BLaER1 (cell line): ENCODE results near the gene MYOF.

Experiments
- H3K27ac ChIP-seq: shearing (Covaris generic); formaldehyde crosslinking; 2 replicates; pipeline ENCODE4 v1.8.1; 2022
- H3K27me3 ChIP-seq: shearing (Covaris generic); formaldehyde crosslinking; 2 replicates; pipeline ENCODE4 v1.8.1; 2022
- H3K36me3 ChIP-seq: shearing (Covaris generic); formaldehyde crosslinking; 2 replicates; pipeline ENCODE4 v1.8.1; 2022
- H3K4me1 ChIP-seq: shearing (Covaris generic); formaldehyde crosslinking; 2 replicates; pipeline ENCODE4 v1.8.1; 2022
- H3K4me2 ChIP-seq: shearing (Covaris generic); formaldehyde crosslinking; 2 replicates; pipeline ENCODE4 v1.8.1; 2022
- H3K4me3 ChIP-seq: shearing (Covaris generic); formaldehyde crosslinking; 2 replicates; pipeline ENCODE4 v1.8.1; 2022
- H3K9ac ChIP-seq: shearing (Covaris generic); formaldehyde crosslinking; 2 replicates; pipeline ENCODE4 v1.8.1; 2022
- H3K9me3 ChIP-seq: shearing (Covaris generic); formaldehyde crosslinking; 2 replicates; pipeline ENCODE4 v1.8.1; 2022
- H4K20me1 ChIP-seq: shearing (Covaris generic); formaldehyde crosslinking; 2 replicates; pipeline ENCODE4 v1.8.1; 2022
- Cebpa-rat ChIP-seq: shearing (Covaris generic); IDR thresholded peaks from 2 replicates; pipeline ENCODE4 v1.8.1; 2022

Gene MYOF

DNA sequence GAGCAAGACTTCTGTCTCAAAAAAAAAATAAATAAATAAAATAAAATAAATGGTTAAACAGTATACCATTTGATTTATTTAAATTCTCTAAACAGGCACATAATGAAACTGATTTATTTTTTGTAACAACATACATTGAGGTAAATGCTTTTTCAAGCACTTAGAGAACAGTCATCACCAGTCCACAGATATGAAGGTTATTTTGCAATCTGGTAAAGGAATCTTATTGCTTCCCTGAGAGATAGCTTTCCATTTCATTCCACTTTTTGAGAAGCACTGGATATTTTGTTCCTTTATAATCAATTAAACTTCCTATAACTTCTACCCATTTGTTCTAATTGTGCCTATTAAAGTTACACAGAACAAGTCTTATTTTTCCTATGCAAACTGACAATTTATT lies 19.5 kb upstream of the MYOF start:
- H3K9ac ChIP-seq = no peak overlapping the region
- H3K27ac ChIP-seq = no peak overlapping the region
- H4K20me1 ChIP-seq = no peaks in the 10 kb centered on the region
- H3K4me3 ChIP-seq = no peak overlapping the region
- H3K27me3 ChIP-seq = no peaks in the 10 kb centered on the region
- H3K36me3 ChIP-seq = peaks cover 54% of the 10 kb centered on the region
- H3K9me3 ChIP-seq = no peaks in the 10 kb centered on the region
- peak overlapping the region; percentile 36; the same call in 1 of the 2 replicates for H3K4me2 ChIP-seq
- no peak for TF ChIP-seq Cebpa-rat
- H3K4me1 ChIP-seq = peaks cover 41% of the 10 kb centered on the region

DNA sequence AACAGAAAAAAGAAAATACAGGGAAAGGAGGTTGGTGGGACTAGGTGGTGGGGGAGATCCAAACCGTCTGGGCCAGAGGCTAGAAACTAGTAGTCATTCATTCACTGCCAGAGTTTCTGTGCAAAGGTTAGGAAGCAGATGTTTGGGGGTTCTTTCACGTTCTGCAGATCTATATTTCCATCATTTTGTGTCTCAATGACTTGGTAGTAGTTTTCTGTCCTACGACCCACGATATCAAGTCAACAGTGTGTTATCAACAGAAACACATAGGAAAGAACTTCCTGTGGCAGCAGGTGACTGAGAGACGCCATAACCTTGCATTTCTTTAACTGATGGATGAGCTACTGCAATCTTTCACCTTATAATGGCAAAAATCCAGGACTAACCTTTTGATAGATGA lies 16.0 kb upstream of the MYOF start:
- Histone ChIP-seq H3K4me3 (peak overlapping the region; percentile 7; the same call in 1 of the 2 replicates), H3K27me3 (no peaks in the 10 kb centered on the region), H3K9me3 (no peaks in the 10 kb centered on the region), H3K4me1 (peaks cover 46% of the 10 kb centered on the region), H3K27ac (no peak overlapping the region), H3K9ac (no peak overlapping the region), H3K4me2 (peak overlapping the region; percentile 87), H3K36me3 (peaks cover 19% of the 10 kb centered on the region; the same call in 1 of the 2 replicates), H4K20me1 (no peaks in the 10 kb centered on the region)
- TF ChIP-seq Cebpa-rat = no peak

- Histone ChIP-seq H3K27ac (peak within 1 kb of the TSS; percentile 69), H3K4me2 (peak within 1 kb of the TSS; percentile 87), H3K4me1 (peaks cover 30% of the 10 kb centered on the region), H3K36me3 (peaks cover 13% of the 10 kb centered on the region; the same call in 1 of the 2 replicates), H3K27me3 (no peaks in the 10 kb centered on the region), H3K9me3 (no peaks in the 10 kb centered on the region), H3K4me3 (peak within 1 kb of the TSS; percentile 78), H4K20me1 (no peaks in the 10 kb centered on the region), H3K9ac (peak within 1 kb of the TSS; percentile 74)
- no peak for TF ChIP-seq Cebpa-rat
These were observed 14.3 kb upstream of the MYOF start, which contains the start of gene CEP55 for GRCh38 chr10:93496322-93497041. Gene CEP55, plus strand, starts transcription at chr10:93496612. Its CDS starts 3,440 bp downstream, at chr10:93500052.

- H3K9me3 ChIP-seq = no peaks in the 10 kb centered on the region
- peaks cover 11% of the 10 kb centered on the region; the same call in 1 of the 2 replicates for H3K36me3 ChIP-seq
- peaks cover 26% of the 10 kb centered on the region for H3K4me1 ChIP-seq
- H3K27me3 ChIP-seq = no peaks in the 10 kb centered on the region
- no peak for TF ChIP-seq Cebpa-rat
- peak overlapping the region; percentile 74 for H3K9ac ChIP-seq
- peak overlapping the region; percentile 78 for H3K4me3 ChIP-seq
- peak overlapping the region; percentile 87 for H3K4me2 ChIP-seq
- H3K27ac ChIP-seq = no peak overlapping the region
- H4K20me1 ChIP-seq = no peaks in the 10 kb centered on the region
These were observed 13.7 kb upstream of the MYOF start for GRCh38 chr10:93495654-93496321.

DNA sequence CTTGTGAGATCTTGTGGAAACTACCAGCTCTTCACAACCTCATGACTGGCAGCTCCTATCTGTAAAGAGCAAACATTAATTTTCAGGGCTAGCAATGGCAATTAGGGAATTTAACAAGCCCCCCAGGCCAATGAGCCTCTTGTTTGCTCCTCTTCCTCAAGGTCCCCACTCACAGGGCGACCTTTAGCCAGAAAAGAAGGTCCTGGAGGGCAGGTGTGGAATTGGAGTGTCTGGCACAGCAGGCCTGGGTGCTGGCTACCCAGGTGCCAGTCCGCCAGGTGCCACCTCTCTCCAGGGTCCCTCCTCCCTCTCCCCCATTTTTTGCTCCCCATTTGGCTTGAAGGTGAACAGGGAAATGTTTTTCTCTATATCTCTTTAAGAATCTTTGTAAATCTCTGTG lies 12.4 kb upstream of the MYOF start:
- Histone ChIP-seq H4K20me1 (no peaks in the 10 kb centered on the region), H3K4me2 (no peak overlapping the region), H3K4me3 (no peak overlapping the region), H3K27me3 (no peaks in the 10 kb centered on the region), H3K36me3 (0 out of 2 replicates have a peak, but pooled peaks cover under 1% of the 10 kb centered on the region), H3K4me1 (peaks cover 26% of the 10 kb centered on the region), H3K27ac (no peak overlapping the region), H3K9me3 (no peaks in the 10 kb centered on the region), H3K9ac (no peak overlapping the region)
- no peak for TF ChIP-seq Cebpa-rat

GRCh38 chr10:93493162-93493561 lies 11.0 kb upstream of the MYOF start:
- Histone ChIP-seq H3K36me3 (no peaks in the 10 kb centered on the region), H4K20me1 (no peaks in the 10 kb centered on the region), H3K27ac (no peak overlapping the region), H3K4me3 (no peak overlapping the region), H3K9me3 (no peaks in the 10 kb centered on the region), H3K4me2 (no peak overlapping the region), H3K4me1 (peaks cover 20% of the 10 kb centered on the region), H3K27me3 (no peaks in the 10 kb centered on the region), H3K9ac (no peak overlapping the region)
- TF ChIP-seq Cebpa-rat = no peak

DNA sequence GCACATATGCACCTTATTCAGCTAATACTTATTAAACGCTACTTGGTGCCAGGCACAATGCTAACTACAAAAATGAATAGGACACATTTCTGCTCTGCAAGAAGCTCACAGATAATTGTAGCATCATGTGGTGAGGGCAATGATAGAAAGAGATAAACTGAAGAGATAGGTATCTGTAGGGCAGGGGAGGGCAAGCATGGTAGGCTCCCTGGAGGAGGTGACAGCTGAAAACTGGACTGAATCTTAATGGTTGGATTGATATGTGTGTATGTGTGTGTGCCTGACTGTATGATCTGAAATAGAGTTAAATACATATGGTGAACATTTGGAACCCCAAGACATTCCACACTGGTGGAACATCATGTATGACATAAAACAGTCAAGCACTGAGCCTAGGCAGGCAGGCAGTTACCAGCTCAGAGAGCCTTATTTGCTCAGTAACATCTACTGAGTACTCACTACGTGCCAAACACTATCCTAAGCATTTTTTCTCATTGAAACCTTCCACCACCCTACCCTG lies 9.5 kb upstream of the MYOF start:
- no peak overlapping the region for H3K4me2 ChIP-seq
- H3K36me3 ChIP-seq = no peaks in the 10 kb centered on the region
- no peaks in the 10 kb centered on the region for H4K20me1 ChIP-seq
- H3K9me3 ChIP-seq = no peaks in the 10 kb centered on the region
- no peaks in the 10 kb centered on the region for H3K27me3 ChIP-seq
- no peak overlapping the region for H3K27ac ChIP-seq
- TF ChIP-seq Cebpa-rat = no peak
- H3K4me3 ChIP-seq = no peak overlapping the region
- H3K4me1 ChIP-seq = peaks cover 6% of the 10 kb centered on the region
- no peak overlapping the region for H3K9ac ChIP-seq

DNA sequence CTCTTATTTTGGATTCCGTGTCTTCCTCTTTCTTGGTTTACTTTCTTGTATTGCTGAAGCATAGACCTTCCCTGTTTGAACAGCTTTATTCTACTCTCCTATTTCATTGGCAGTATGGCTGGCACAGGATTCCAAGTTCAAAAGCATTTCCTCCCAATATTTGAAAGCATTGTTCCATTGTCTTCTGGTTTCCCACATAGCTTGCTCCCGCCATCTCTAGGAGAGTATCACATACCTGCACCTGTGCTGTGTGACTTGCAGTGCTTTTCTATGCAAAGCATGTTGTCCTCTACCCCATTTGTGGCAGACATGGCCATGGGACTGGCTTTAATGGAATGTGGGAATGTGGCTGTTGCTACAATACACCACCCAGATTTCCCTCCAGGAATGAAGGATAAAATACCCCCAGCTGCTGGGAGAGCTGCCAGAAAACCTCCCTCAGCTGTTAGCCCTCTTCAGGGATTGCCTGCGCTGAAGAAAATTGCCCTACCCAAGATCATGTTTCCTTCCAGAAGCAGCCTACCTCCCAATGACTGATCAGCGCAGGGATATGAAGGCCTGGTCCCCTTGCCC lies 6.9 kb upstream of the MYOF start:
- Histone ChIP-seq H3K27ac (no peak overlapping the region), H3K9ac (no peak overlapping the region), H3K4me1 (no peaks in the 10 kb centered on the region), H3K4me2 (no peak overlapping the region), H3K36me3 (no peaks in the 10 kb centered on the region), H3K4me3 (no peak overlapping the region), H4K20me1 (no peaks in the 10 kb centered on the region), H3K9me3 (no peaks in the 10 kb centered on the region), H3K27me3 (no peaks in the 10 kb centered on the region)
- TF ChIP-seq Cebpa-rat = no peak

- Histone ChIP-seq H3K9ac (no peak overlapping the region), H3K4me2 (no peak overlapping the region), H3K9me3 (no peaks in the 10 kb centered on the region), H3K27me3 (peaks cover 17% of the 10 kb centered on the region), H4K20me1 (no peaks in the 10 kb centered on the region), H3K36me3 (no peaks in the 10 kb centered on the region), H3K4me1 (peaks cover 12% of the 10 kb centered on the region), H3K4me3 (no peak overlapping the region), H3K27ac (no peak overlapping the region)
- TF ChIP-seq Cebpa-rat = no peak
These were observed 3.6 kb upstream of the MYOF start for GRCh38 chr10:93485690-93486089.
